22Rv1 (cell line): Measurements from ENCODE around the gene MCU.

Experiments
- CTCF ChIP-seq: fragments of 450-650 bp; IDR thresholded peaks from 2 replicates; pipeline ENCODE4 v1.5.1; 2017; ENCODE audit warnings: mild to moderate bottlenecking
- ZFX ChIP-seq: fragments of 450-650 bp; IDR thresholded peaks from 2 replicates; pipeline ENCODE4 v1.6.1; 2017; ENCODE audit warnings: antibody characterized with exemption, borderline replicate concordance

DNA sequence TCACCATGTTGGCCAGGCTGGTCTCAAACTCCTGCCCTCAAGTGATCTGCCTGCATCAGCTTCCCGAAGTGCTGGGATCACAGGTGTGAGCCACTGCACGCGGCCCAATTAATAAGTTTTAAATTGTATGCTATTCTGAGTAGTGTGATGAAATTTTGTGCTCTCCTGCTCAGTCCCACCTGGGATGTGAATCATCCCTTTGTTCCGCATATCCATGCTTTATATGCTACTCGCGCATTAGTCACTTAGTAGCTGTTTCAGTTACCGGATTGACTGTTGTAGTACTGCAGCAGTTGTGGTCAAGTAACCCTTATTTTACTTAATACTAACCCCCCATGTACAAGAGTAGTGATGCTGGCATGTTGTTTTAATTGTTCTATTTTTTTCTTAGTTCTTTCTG is 154.3 kb downstream of the MCU start:
- TF ChIP-seq CTCF (no peak), ZFX (no peak)
